Neural progenitor cell (in vitro differentiated cells): ENCODE results near the gene TMEM14B. TPM values are rescaled to one million over a fixed set of nuclear protein-coding genes. Genes with fewer than 3 reads are reported as not detected.

ENCODE experiments used
- DNase-seq: peaks from one replicate; pipeline ENCODE4 v3.0.0-alpha.2; 2016; ENCODE audit warnings: low spot score
- H2AFZ ChIP-seq: fragments of 200-600 bp; sonication (generic); replicated peaks from 2 replicates; pipeline ENCODE4 v1.6.1; 2016; ENCODE audit warnings: antibody characterized with exemption
- H3F3A ChIP-seq: fragments of 200-600 bp; sonication (generic); 2 replicates; pipeline ENCODE4 v1.6.1; 2016; ENCODE audit warnings: antibody characterized with exemption, low read depth
- H3K27ac ChIP-seq: fragments of 200-600 bp; sonication (generic); 2 replicates; pipeline ENCODE4 v1.5.1; 2016; ENCODE audit warnings: mild to moderate bottlenecking
- H3K27me3 ChIP-seq: fragments of 200-600 bp; sonication (generic); 2 replicates; pipeline ENCODE4 v1.6.1; 2016; ENCODE audit warnings: mild to moderate bottlenecking, moderate library complexity
- H3K36me3 ChIP-seq: fragments of 200-600 bp; sonication (generic); 2 replicates; pipeline ENCODE4 v1.5.1; 2016
- H3K4me1 ChIP-seq: fragments of 200-600 bp; sonication (generic); 2 replicates; pipeline ENCODE4 v1.6.1; 2016; ENCODE audit warnings: mixed run types
- H3K4me2 ChIP-seq: fragments of 200-600 bp; sonication (generic); 2 replicates; pipeline ENCODE4 v1.6.1; 2016
- H3K4me3 ChIP-seq: fragments of 200-600 bp; sonication (generic); 2 replicates; pipeline ENCODE4 v1.5.1; 2016
- H3K79me2 ChIP-seq: fragments of 200-600 bp; sonication (generic); 2 replicates; pipeline ENCODE4 v1.6.1; 2016; ENCODE audit warnings: low read depth
- H3K9ac ChIP-seq: fragments of 200-600 bp; sonication (generic); 2 replicates; pipeline ENCODE4 v1.6.1; 2016
- H3K9me3 ChIP-seq: fragments of 200-600 bp; sonication (generic); 2 replicates; pipeline ENCODE4 v1.5.1; 2016; ENCODE audit warnings: low read depth
- H4K20me1 ChIP-seq: fragments of 200-600 bp; sonication (generic); 2 replicates; pipeline ENCODE4 v1.6.1; 2016; ENCODE audit warnings: low read depth
- H3K27ac Mint-ChIP-seq: 3 replicates; pipeline ENCODE4 v1.8.0; 2021; ENCODE audit warnings: mixed read lengths
- H3K27me3 Mint-ChIP-seq: 2 replicates; pipeline ENCODE4 v1.8.0; 2022; ENCODE audit warnings: low read depth, mild to moderate bottlenecking, inconsistent platforms, moderate library complexity, mixed read lengths; ENCODE audit not compliant: insufficient read depth
- H3K36me3 Mint-ChIP-seq: 3 replicates; pipeline ENCODE4 v1.8.0; 2021; ENCODE audit warnings: mixed read lengths
- H3K4me1 Mint-ChIP-seq: 3 replicates; pipeline ENCODE4 v1.8.0; 2021; ENCODE audit warnings: mixed read lengths
- H3K4me3 Mint-ChIP-seq: 3 replicates; pipeline ENCODE4 v1.8.0; 2021; ENCODE audit warnings: mild to moderate bottlenecking, moderate library complexity, mixed read lengths
- H3K9me3 Mint-ChIP-seq: 3 replicates; pipeline ENCODE4 v1.8.0; 2020; ENCODE audit warnings: mixed read lengths
- EZH2 ChIP-seq: fragments of 200-600 bp; sonication (generic); IDR thresholded peaks from 2 replicates; pipeline ENCODE4 v1.6.1; 2017; ENCODE audit warnings: antibody characterized with exemption, mild to moderate bottlenecking, moderate library complexity
- EZH2phosphoT487 ChIP-seq: fragments of 200-600 bp; sonication (generic); IDR thresholded peaks from 2 replicates; pipeline ENCODE4 v1.6.1; 2017; ENCODE audit warnings: antibody characterized with exemption
- total RNA-seq: library from RNA; depleted of rRNA; stranded (reverse); fragments of >200 nt; gene quantifications from 2 replicates; pipeline ENCODE4 v1.2.3, GENCODE V29; 2015; ENCODE audit warnings: low replicate concordance
- TF ChIP-seq, protein P1 (sequence below): fragments of 200-600 bp; sonication (generic); IDR thresholded peaks from 2 replicates; pipeline ENCODE4 v1.5.1; 2017; ENCODE audit warnings: antibody characterized with exemption, mild to moderate bottlenecking

Gene TMEM14B
- total RNA-seq, 1 donor from 2014 or later, result 138 TPM

DNA sequence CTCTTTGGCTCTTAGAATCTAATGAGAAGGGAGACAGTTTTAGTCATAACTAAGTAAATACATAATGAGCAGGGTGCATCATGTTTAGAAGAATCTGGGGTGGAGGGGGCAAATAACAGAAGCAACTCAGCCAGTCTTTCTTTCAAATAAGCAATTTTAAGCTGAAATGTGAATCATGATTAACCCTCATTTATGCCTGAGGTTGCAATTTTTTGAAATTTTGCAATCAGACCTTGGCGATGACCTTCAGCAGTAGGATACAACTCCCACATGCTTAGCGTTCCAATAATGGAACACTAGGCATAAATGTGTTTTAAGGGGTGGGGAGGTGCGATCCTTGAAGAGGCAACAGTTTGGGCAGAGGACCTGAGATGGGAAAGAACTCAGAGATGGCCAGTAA lies 30.6 kb downstream of the TMEM14B start:
- H3K36me3 Mint-ChIP-seq, result peaks cover 22% of the 10 kb centered on the region
- Histone ChIP-seq H2AFZ (no peak overlapping the region), H3K36me3 (peaks cover 11% of the 10 kb centered on the region), H3K27ac (no peak overlapping the region), H3K9ac (no peak overlapping the region), H3K4me3 (no peak overlapping the region), H3F3A (no peaks in the 10 kb centered on the region), H3K79me2 (no peaks in the 10 kb centered on the region), H4K20me1 (no peaks in the 10 kb centered on the region), H3K4me1 (no peaks in the 10 kb centered on the region), H3K9me3 (no peaks in the 10 kb centered on the region), H3K4me2 (no peak overlapping the region), H3K27me3 (no peaks in the 10 kb centered on the region)
- DNase-seq, result no peak
- no peaks in the 10 kb centered on the region for H3K27me3 Mint-ChIP-seq
- no peak overlapping the region for H3K4me3 Mint-ChIP-seq
- TF ChIP-seq, protein P1, sequence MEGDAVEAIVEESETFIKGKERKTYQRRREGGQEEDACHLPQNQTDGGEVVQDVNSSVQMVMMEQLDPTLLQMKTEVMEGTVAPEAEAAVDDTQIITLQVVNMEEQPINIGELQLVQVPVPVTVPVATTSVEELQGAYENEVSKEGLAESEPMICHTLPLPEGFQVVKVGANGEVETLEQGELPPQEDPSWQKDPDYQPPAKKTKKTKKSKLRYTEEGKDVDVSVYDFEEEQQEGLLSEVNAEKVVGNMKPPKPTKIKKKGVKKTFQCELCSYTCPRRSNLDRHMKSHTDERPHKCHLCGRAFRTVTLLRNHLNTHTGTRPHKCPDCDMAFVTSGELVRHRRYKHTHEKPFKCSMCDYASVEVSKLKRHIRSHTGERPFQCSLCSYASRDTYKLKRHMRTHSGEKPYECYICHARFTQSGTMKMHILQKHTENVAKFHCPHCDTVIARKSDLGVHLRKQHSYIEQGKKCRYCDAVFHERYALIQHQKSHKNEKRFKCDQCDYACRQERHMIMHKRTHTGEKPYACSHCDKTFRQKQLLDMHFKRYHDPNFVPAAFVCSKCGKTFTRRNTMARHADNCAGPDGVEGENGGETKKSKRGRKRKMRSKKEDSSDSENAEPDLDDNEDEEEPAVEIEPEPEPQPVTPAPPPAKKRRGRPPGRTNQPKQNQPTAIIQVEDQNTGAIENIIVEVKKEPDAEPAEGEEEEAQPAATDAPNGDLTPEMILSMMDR, result no peak
- TF ChIP-seq EZH2 (no peak), EZH2phosphoT487 (no peak)
- no peaks in the 10 kb centered on the region for H3K9me3 Mint-ChIP-seq
- H3K4me1 Mint-ChIP-seq, result no peaks in the 10 kb centered on the region
- H3K27ac Mint-ChIP-seq, result no peak overlapping the region

DNA sequence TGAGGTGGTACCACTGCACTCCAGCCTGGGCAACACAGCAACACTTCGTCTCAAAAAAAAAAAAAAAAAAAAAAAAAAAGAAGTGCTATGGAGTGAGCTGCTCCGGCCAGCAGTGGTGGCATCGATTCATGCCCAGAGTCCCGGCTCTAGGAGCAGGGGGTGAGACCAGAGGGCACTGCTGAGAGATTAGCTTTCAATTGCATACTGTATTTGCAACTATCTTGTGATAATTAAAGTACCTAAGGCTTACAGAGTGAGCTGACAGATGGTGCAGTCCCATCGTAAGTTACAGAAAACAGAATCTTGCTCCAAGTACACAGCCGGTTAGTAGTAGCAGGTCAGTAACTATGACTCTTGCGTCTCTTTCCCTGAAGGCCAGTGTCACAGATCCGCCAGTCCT lies 31.5 kb downstream of the TMEM14B start:
- H3K36me3 Mint-ChIP-seq, result peaks cover 24% of the 10 kb centered on the region
- H3K9me3 Mint-ChIP-seq, result no peaks in the 10 kb centered on the region
- no peaks in the 10 kb centered on the region for H3K79me2 ChIP-seq
- DNase-seq, result no peak
- H3K27me3 Mint-ChIP-seq, result no peaks in the 10 kb centered on the region
- no peak overlapping the region for H2AFZ ChIP-seq
- H3K27me3 ChIP-seq, result no peaks in the 10 kb centered on the region
- H3K9ac ChIP-seq, result no peak overlapping the region
- no peak for TF ChIP-seq EZH2phosphoT487
- TF ChIP-seq EZH2, result no peak
- TF ChIP-seq, protein P1, result no peak
- H3K9me3 ChIP-seq, result no peaks in the 10 kb centered on the region
- H3K4me2 ChIP-seq, result no peak overlapping the region
- H3K27ac ChIP-seq, result no peak overlapping the region
- H3K4me1 Mint-ChIP-seq, result no peaks in the 10 kb centered on the region
- no peaks in the 10 kb centered on the region for H3F3A ChIP-seq
- H4K20me1 ChIP-seq, result no peaks in the 10 kb centered on the region
- no peak overlapping the region for H3K4me3 Mint-ChIP-seq
- H3K4me3 ChIP-seq, result no peak overlapping the region
- peaks cover 10% of the 10 kb centered on the region for H3K36me3 ChIP-seq
- no peaks in the 10 kb centered on the region for H3K4me1 ChIP-seq
- no peak overlapping the region for H3K27ac Mint-ChIP-seq

DNA sequence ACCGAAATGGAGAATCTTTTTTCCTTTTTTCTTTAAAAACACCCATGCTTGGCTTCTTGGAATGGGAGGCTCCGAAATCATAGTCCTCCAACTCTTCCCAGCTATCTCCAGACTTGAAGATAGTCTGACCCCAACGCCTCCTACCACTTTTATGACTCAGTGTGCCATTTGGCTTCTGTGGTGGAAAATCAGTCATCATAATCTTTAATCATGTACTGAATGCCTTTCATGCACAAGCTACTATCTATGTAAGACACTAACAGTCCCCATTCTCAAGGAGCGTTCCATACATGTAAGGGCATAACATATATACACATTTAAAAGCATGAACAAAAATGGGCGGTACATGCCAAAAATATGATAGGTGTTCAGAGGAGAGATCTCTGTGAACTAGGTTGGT lies 44.1 kb downstream of the TMEM14B start:
- no peak for TF ChIP-seq EZH2
- TF ChIP-seq, protein P1, result no peak
- no peak for TF ChIP-seq EZH2phosphoT487
- no peak overlapping the region for H3K27ac ChIP-seq
- Mint-ChIP-seq H3K36me3 (peaks cover 22% of the 10 kb centered on the region), H3K4me1 (no peaks in the 10 kb centered on the region), H3K9me3 (no peaks in the 10 kb centered on the region), H3K27me3 (no peaks in the 10 kb centered on the region), H3K4me3 (no peak overlapping the region), H3K27ac (no peak overlapping the region)
- no peak overlapping the region for H3K9ac ChIP-seq
- no peak for DNase-seq
- no peaks in the 10 kb centered on the region for H3K9me3 ChIP-seq
- H3K36me3 ChIP-seq, result no peaks in the 10 kb centered on the region
- H3K79me2 ChIP-seq, result no peaks in the 10 kb centered on the region
- no peaks in the 10 kb centered on the region for H3K4me1 ChIP-seq
- H2AFZ ChIP-seq, result no peak overlapping the region
- no peaks in the 10 kb centered on the region for H3K27me3 ChIP-seq
- no peak overlapping the region for H3K4me3 ChIP-seq
- H3K4me2 ChIP-seq, result no peak overlapping the region
- no peaks in the 10 kb centered on the region for H4K20me1 ChIP-seq
- H3F3A ChIP-seq, result no peaks in the 10 kb centered on the region

DNA sequence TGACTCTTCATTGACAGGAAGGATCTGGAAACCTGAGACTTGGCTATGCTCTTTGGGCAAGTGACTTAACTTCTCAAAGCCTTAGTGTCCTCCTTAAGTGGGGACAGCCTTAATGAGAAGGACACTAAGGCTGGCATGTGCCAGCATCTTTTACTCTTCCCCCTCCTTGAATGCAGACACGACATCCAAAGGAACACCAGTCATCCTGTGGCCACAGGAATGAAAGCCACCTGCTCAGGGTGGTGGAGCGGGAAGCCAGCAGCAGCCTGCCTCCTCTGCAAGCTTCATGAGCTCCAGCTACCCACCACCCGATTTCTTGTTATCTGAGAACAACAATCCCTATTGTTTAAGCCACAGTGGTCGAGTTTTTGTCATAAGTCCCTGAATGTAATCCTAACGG lies 44.5 kb downstream of the TMEM14B start:
- no peak overlapping the region for H3K4me3 Mint-ChIP-seq
- no peaks in the 10 kb centered on the region for H3K9me3 Mint-ChIP-seq
- no peak overlapping the region for H3K4me3 ChIP-seq
- TF ChIP-seq, protein P1, result no peak
- TF ChIP-seq EZH2phosphoT487, result no peak
- TF ChIP-seq EZH2, result no peak
- H3K27me3 ChIP-seq, result no peaks in the 10 kb centered on the region
- DNase-seq, result no peak
- no peaks in the 10 kb centered on the region for H3K4me1 ChIP-seq
- H3K27ac Mint-ChIP-seq, result no peak overlapping the region
- H3K27me3 Mint-ChIP-seq, result no peaks in the 10 kb centered on the region
- H2AFZ ChIP-seq, result no peak overlapping the region
- no peaks in the 10 kb centered on the region for H3K36me3 ChIP-seq
- no peaks in the 10 kb centered on the region for H3K79me2 ChIP-seq
- no peak overlapping the region for H3K27ac ChIP-seq
- no peaks in the 10 kb centered on the region for H3F3A ChIP-seq
- no peaks in the 10 kb centered on the region for H4K20me1 ChIP-seq
- no peak overlapping the region for H3K9ac ChIP-seq
- H3K9me3 ChIP-seq, result no peaks in the 10 kb centered on the region
- peaks cover 21% of the 10 kb centered on the region for H3K36me3 Mint-ChIP-seq
- no peaks in the 10 kb centered on the region for H3K4me1 Mint-ChIP-seq
- no peak overlapping the region for H3K4me2 ChIP-seq
